HepG2 (cell line): Measurements from ENCODE around the gene VSIG10L. TPM values are rescaled to one million over a fixed set of nuclear protein-coding genes. Genes with fewer than 3 reads are reported as not detected.

Experiments used
- ATAC-seq: fragments of 200-7000 bp; cut with Tn5 transposase; 3 replicates; pipeline ENCODE4 v1.9.1; 2020; ENCODE audit warnings: mild to moderate bottlenecking, moderate library complexity
- BruUV-seq: library from RNA; stranded (reverse); fragments of 400-500 nt; replicated peaks from 2 replicates; lab custom pipeline; 2021; lab: Mats Ljungman, UMichigan
- CTCF ChIA-PET: fragments of 300-600 bp; formaldehyde crosslinking; extraction: SDS; loops from one replicate; lab custom pipeline; 2021; ENCODE audit warnings: low total read pairs, inconsistent platforms, low intra/inter-chr PET ratio; lab: Yijun Ruan, JAX
- POLR2A ChIA-PET: fragments of 350-600 bp; sonication (Branson Sonifier 250); formaldehyde crosslinking; loops from one replicate; lab custom pipeline; 2020; ENCODE audit warnings: antibody characterized with exemption, inconsistent platforms; lab: Yijun Ruan, JAX
- DNase-seq: peaks from one replicate; pipeline ENCODE4 v3.0.0-alpha.2; 2015; ENCODE audit warnings: low spot score
- FAIRE-seq: peaks from 3 replicates; lab custom pipeline; 2011; peaks lifted over from hg19 to GRCh38; lab: Jason Lieb, UNC
- H2AFZ ChIP-seq: one replicate; pipeline ENCODE4 v1.6.1; 2011; ENCODE audit warnings: low read length, inconsistent platforms
- H3K27ac ChIP-seq: fragments of 300-600 bp; 3 replicates; pipeline ENCODE4 v1.8.0; 2011; ENCODE audit warnings: mixed run types, mild to moderate bottlenecking, mixed read lengths, low read length, inconsistent platforms; ENCODE audit not compliant: insufficient read depth; ENCODE audit errors: extremely low read length
- H3K27me3 ChIP-seq, 2 experiments: fragments of 200-600 bp in 1 of 2; 2 replicates in 1 of 2; 3 replicates in 1 of 2; pipeline versions ENCODE4 v1.6.0 to v1.8.0; 2011; ENCODE audit warnings: low read length in 2 of 2, mild to moderate bottlenecking in 2 of 2, moderate library complexity in 2 of 2, inconsistent platforms in 1 of 2; ENCODE audit not compliant: insufficient read depth in 2 of 2, control insufficient read depth in 1 of 2
- H3K36me3 ChIP-seq, 2 experiments: fragments of 200-600 bp in 1 of 2; replicated peaks in 1 of 2; 2 replicates in 1 of 2; 3 replicates in 1 of 2; pipeline versions ENCODE4 v1.5.1 to v1.8.0; 2011; ENCODE audit warnings: low read length in 2 of 2, inconsistent platforms in 1 of 2; ENCODE audit not compliant: insufficient read depth in 2 of 2, control insufficient read depth in 1 of 2
- H3K4me1 ChIP-seq: 2 replicates; pipeline ENCODE4 v1.5.1; 2012; ENCODE audit warnings: low read length, inconsistent platforms; ENCODE audit not compliant: insufficient read depth
- H3K4me2 ChIP-seq: 2 replicates; pipeline ENCODE4 v1.6.0; 2011; ENCODE audit warnings: low read depth, low read length, inconsistent platforms
- H3K4me3 ChIP-seq, 3 experiments: fragments of 200-600 bp in 1 of 3; sonication (generic), shearing (Covaris generic) in 1 of 3; replicated peaks in 1 of 3; 2 replicates each; pipeline ENCODE4 v1.5.1; 2011 to 2016; ENCODE audit warnings: low read length in 3 of 3, inconsistent platforms in 2 of 3, low read depth in 2 of 3, mild to moderate bottlenecking in 2 of 3, control low read depth in 1 of 3, mixed read lengths in 1 of 3; ENCODE audit not compliant: insufficient read depth in 1 of 3
- H3K79me2 ChIP-seq: one replicate; pipeline ENCODE4 v1.6.1; 2011; ENCODE audit warnings: low read length, inconsistent platforms; ENCODE audit not compliant: insufficient read depth
- H3K9ac ChIP-seq: 2 replicates; pipeline ENCODE4 v1.6.0; 2011; ENCODE audit warnings: mild to moderate bottlenecking, low read depth, low read length, inconsistent platforms; ENCODE audit not compliant: insufficient read depth
- H3K9me3 ChIP-seq: 2 replicates; pipeline ENCODE4 v1.5.1; 2012; ENCODE audit warnings: mild to moderate bottlenecking, low read length
- H4K20me1 ChIP-seq: 2 replicates; pipeline ENCODE4 v1.6.0; 2011; ENCODE audit warnings: inconsistent platforms, mild to moderate bottlenecking, low read length, moderate library complexity; ENCODE audit not compliant: insufficient read depth
- ELF4 ChIP-seq: sonication (generic); formaldehyde crosslinking; IDR thresholded peaks from 2 replicates; pipeline ENCODE4 v1.5.0; 2020; ENCODE audit warnings: missing genetic modification reagents, mild to moderate bottlenecking, moderate library complexity, borderline replicate concordance
- FOXK2 ChIP-seq: fragments of 450-650 bp; IDR thresholded peaks from 2 replicates; pipeline ENCODE4 v1.6.1; 2016
- GATA4 ChIP-seq: sonication (generic); IDR thresholded peaks from 2 replicates; pipeline ENCODE4 v1.6.1; 2016; ENCODE audit warnings: antibody characterized with exemption, low read depth, borderline replicate concordance
- HIVEP1 ChIP-seq: sonication (generic); formaldehyde crosslinking; IDR thresholded peaks from 2 replicates; pipeline ENCODE4 v1.4.0; 2020; ENCODE audit warnings: mild to moderate bottlenecking, missing genetic modification reagents
- IRF2 ChIP-seq: IDR thresholded peaks from 2 replicates; pipeline ENCODE4 v1.6.1; 2018; ENCODE audit warnings: missing genetic modification reagents, missing compliant biosample characterization
- JARID2 ChIP-seq: sonication (generic); formaldehyde crosslinking; IDR thresholded peaks from 2 replicates; pipeline ENCODE4 v1.8.1; 2023; ENCODE audit warnings: missing genetic modification reagents, inconsistent platforms; ENCODE audit not compliant: insufficient replicate concordance
- MEF2D ChIP-seq: sonication (generic); formaldehyde crosslinking; IDR thresholded peaks from 2 replicates; pipeline ENCODE4 v1.5.1; 2020; ENCODE audit warnings: mild to moderate bottlenecking, missing genetic modification reagents
- MEIS2 ChIP-seq: sonication (generic); formaldehyde crosslinking; IDR thresholded peaks from 2 replicates; pipeline ENCODE4 v1.9.0; 2021; ENCODE audit warnings: mild to moderate bottlenecking, missing genetic modification reagents
- MIXL1 ChIP-seq: IDR thresholded peaks from 2 replicates; pipeline ENCODE4 v1.6.1; 2016
- NFKBIZ ChIP-seq: IDR thresholded peaks from 2 replicates; pipeline ENCODE4 v1.6.1; 2018; ENCODE audit warnings: missing genetic modification reagents, missing compliant biosample characterization
- NFYB ChIP-seq: sonication (generic); formaldehyde crosslinking; IDR thresholded peaks from 2 replicates; pipeline ENCODE4 v1.4.0; 2020; ENCODE audit warnings: missing genetic modification reagents
- NR1H2 ChIP-seq: sonication (generic); formaldehyde crosslinking; IDR thresholded peaks from 2 replicates; pipeline ENCODE4 v1.8.1; 2022; ENCODE audit warnings: low read depth, missing genetic modification reagents, borderline replicate concordance
- NR2F6 ChIP-seq, 2 experiments: IDR thresholded peaks; 2 replicates each; pipeline ENCODE4 v1.6.1; 2016; ENCODE audit warnings: antibody characterized with exemption in 1 of 2, mild to moderate bottlenecking in 1 of 2
- POLR2A ChIP-seq, 2 experiments: IDR thresholded peaks; 2 replicates each; pipeline ENCODE4 v1.6.1; 2011; ENCODE audit warnings: low read depth in 2 of 2, low read length in 2 of 2, mild to moderate bottlenecking in 1 of 2, moderate library complexity in 1 of 2; ENCODE audit not compliant: insufficient read depth in 1 of 2
- POLR2G ChIP-seq: fragments of 200-400 bp; formaldehyde crosslinking; IDR thresholded peaks from 2 replicates; pipeline ENCODE4 v1.6.1; 2018; ENCODE audit warnings: mild to moderate bottlenecking, low read depth, low read length, moderate library complexity
- RAD51 ChIP-seq: fragments of 450-650 bp; IDR thresholded peaks from 2 replicates; pipeline ENCODE4 v1.6.1; 2016; ENCODE audit warnings: borderline replicate concordance
- TARDBP ChIP-seq: sonication (generic); formaldehyde crosslinking; IDR thresholded peaks from 2 replicates; pipeline ENCODE4 v1.8.0; 2022; ENCODE audit warnings: mild to moderate bottlenecking, missing genetic modification reagents
- THYN1 ChIP-seq: sonication (generic); formaldehyde crosslinking; IDR thresholded peaks from 2 replicates; pipeline ENCODE4 v1.8.1; 2023; ENCODE audit warnings: low read depth, mild to moderate bottlenecking, moderate library complexity, missing genetic modification reagents, borderline replicate concordance
- ZFAT ChIP-seq: sonication (generic); formaldehyde crosslinking; conservative IDR thresholded peaks from 2 replicates; pipeline ENCODE4 v1.8.1; 2023; ENCODE audit warnings: missing genetic modification reagents, inconsistent platforms
- ZNF256 ChIP-seq: sonication (generic); formaldehyde crosslinking; conservative IDR thresholded peaks from 2 replicates; pipeline ENCODE4 v1.4.0; 2020; ENCODE audit warnings: missing genetic modification reagents
- ZNF260 ChIP-seq: sonication (generic); formaldehyde crosslinking; IDR thresholded peaks from 2 replicates; pipeline ENCODE4 v1.4.0; 2020; ENCODE audit warnings: missing genetic modification reagents, low read depth, mild to moderate bottlenecking, borderline replicate concordance
- ZNF281 ChIP-seq: sonication (generic); formaldehyde crosslinking; IDR thresholded peaks from 2 replicates; pipeline ENCODE4 v1.4.0; 2020; ENCODE audit warnings: missing genetic modification reagents, borderline replicate concordance
- ZNF562 ChIP-seq: sonication (generic); formaldehyde crosslinking; IDR thresholded peaks from 2 replicates; pipeline ENCODE4 v1.8.0; 2022; ENCODE audit warnings: missing genetic modification reagents, borderline replicate concordance
- ZNF773 ChIP-seq: sonication (generic); formaldehyde crosslinking; IDR thresholded peaks from 2 replicates; pipeline ENCODE4 v1.4.0; 2020; ENCODE audit warnings: missing genetic modification reagents, borderline replicate concordance
- ZNF788 ChIP-seq: sonication (generic); formaldehyde crosslinking; IDR thresholded peaks from 2 replicates; pipeline ENCODE4 v1.5.0; 2020; ENCODE audit warnings: mild to moderate bottlenecking, missing genetic modification reagents, borderline replicate concordance
- WGBS: methylation state at CpG from one replicate; pipeline ENCODE4 v1.1.6; 2017; ENCODE audit warnings: low lambda C conversion rate; 5-methylcytosine and 5-hydroxymethylcytosine counted together
- in situ Hi-C: cut with HindIII; loops from 2 replicates; pipeline ENCODE4 v1.10.0; 2017; ENCODE audit warnings: low pct_unique_long_range_greater_than_20kb; ENCODE audit not compliant: extremely low pct_ligation_motif_present
- intact Hi-C: fragments of 100-400 bp; cut with micrococcal nuclease; formaldehyde crosslinking; loops from one replicate; pipeline ENCODE4 v1.10.0; 2022; ENCODE audit not compliant: unreplicated experiment
- polyA plus RNA-seq, 8 experiments: library from polyadenylated mRNA; depleted of rRNA in 3 of 8; stranded (reverse) in 7 of 8; unstranded in 1 of 8; fragments of >200 nt; fragmentation: Illumina TruSeq in 4 of 8; extraction: Trizol in 4 of 8; gene quantifications; 2 replicates each; pipeline versions ENCODE4 v1.2.1 to v1.2.3, GENCODE V29; 2011 to 2016; ENCODE audit warnings: low read depth in 4 of 8, missing spikeins in 1 of 8, mixed read lengths in 1 of 8; ENCODE audit not compliant: insufficient read depth in 1 of 8
- total RNA-seq, 5 experiments: library from RNA; depleted of rRNA; stranded (reverse); fragments of >200 nt; fragmentation: Illumina TruSeq; extraction: Trizol; gene quantifications; 2 replicates each; pipeline ENCODE4 v1.2.3, GENCODE V29; 2016; ENCODE audit warnings: low read depth in 1 of 5

The VSIG10L gene
- total and polyA plus RNA-seq, 2 of the 13 experiments (the other 11 are each of a cell fraction or from before 2014, with no cell fraction given): 2.7 to 8.5 TPM

GRCh38 chr19:51367255-51367564 lies 25.3 kb upstream of the VSIG10L start:
- POLR2A ChIA-PET: interaction anchor here (1.1 to 2.3 kb wide), 15 partner anchors 10 to 106 kb away, joined by 3 to 91 read pairs (median 9); partner anchors contain the start of genes LIM2 and VSIG10L
- WGBS: 3% methylated on average over 8 of the region's 15 CpGs
- Histone ChIP-seq H3K4me3 (peak overlapping the region; percentile 80 to 94 (median 94)), H2AFZ (no peak overlapping the region), H3K27ac (peak overlapping the region; percentile 100), H3K4me1 (peaks cover 50% of the 10 kb centered on the region), H3K4me2 (peak overlapping the region; percentile 93), H3K9ac (peak overlapping the region; percentile 99), H3K36me3 (no peaks in the 10 kb centered on the region), H3K9me3 (no peaks in the 10 kb centered on the region), H3K27me3 (peaks cover 0 to 7% of the 10 kb centered on the region in 2 experiments; a peak in 2 of 5 replicates), H4K20me1 (no peaks in the 10 kb centered on the region), H3K79me2 (peaks cover 37% of the 10 kb centered on the region)
- CTCF ChIA-PET: interaction anchor here (0.6 kb wide), 1 partner anchor 28 kb away, joined by 3 read pairs; no protein-coding TSS in a partner anchor
- BruUV-seq: no TSS peak
- intact Hi-C loops: loop anchor here (1.0 kb wide), 2 partner anchors 13 to 40 kb away; no protein-coding TSS in a partner anchor
- ATAC-seq: no peak; the same call in 2 of the 3 replicates
- no peak for DNase-seq
- in situ Hi-C loops: no loop called here
- FAIRE-seq: no peak
- TF ChIP-seq ZFAT (CRISPR knock-in tag) (no peak), ZNF281 (no peak), ZNF260 (CRISPR knock-in tag) (no peak), ZNF256 (CRISPR knock-in tag) (0 out of 2 replicates have a peak, but pooled peaks have one; percentile 77), RAD51 (no peak), POLR2A (IDR thresholded peaks at IDR 0.05; ENCODE audit: insufficient read depth in 1 of 2, low read depth in 2 of 2, low read length in 2 of 2) (peak; percentile 68 to 77; a peak in 3 of 4 replicates), THYN1 (no peak), ZNF562 (no peak), NFYB (peak; percentile 19; the same call in 1 of the 2 replicates), POLR2G (peak; percentile 83; the same call in 1 of the 2 replicates), JARID2 (CRISPR knock-in tag) (no peak), ZNF788 (CRISPR knock-in tag) (no peak), FOXK2 (no peak), TARDBP (CRISPR knock-in tag) (no peak), NR2F6 (IDR thresholded peaks at IDR 0.05) (no peak), NR2F6 (CRISPR knock-in tag; IDR thresholded peaks at IDR 0.05) (peak; percentile 5; the same call in 1 of the 2 replicates), NFKBIZ (CRISPR knock-in tag) (0 out of 2 replicates have a peak, but pooled peaks have one; percentile 13), ZNF773 (CRISPR knock-in tag) (no peak), MEIS2 (CRISPR knock-in tag) (peak; percentile 55; the same call in 1 of the 2 replicates), GATA4 (no peak; the same call in 1 of the 2 replicates), HIVEP1 (no peak), MEF2D (CRISPR knock-in tag) (no peak), ELF4 (CRISPR knock-in tag) (no peak), IRF2 (CRISPR knock-in tag) (no peak; the same call in 1 of the 2 replicates), NR1H2 (CRISPR knock-in tag) (no peak), MIXL1 (CRISPR knock-in tag) (no peak)
